SK-N-SH treated with all-trans-retinoic acid at 6 μM for 48 hours (cell line): ENCODE data around the gene VPS9D1.
A peak's percentile ranks its signal among the peaks of the same experiment; 100 is the strongest.

Experiments used
- ATAC-seq: fragments of 200-7000 bp; cut with Tn5 transposase; 3 replicates; pipeline ENCODE4 v1.9.1; 2020; ENCODE audit warnings: mild to moderate bottlenecking, moderate library complexity
- ARNTL ChIP-seq: fragments of 450-650 bp; formaldehyde crosslinking; IDR thresholded peaks from 2 replicates; pipeline ENCODE4 v1.5.0; 2020; ENCODE audit warnings: low read depth, mild to moderate bottlenecking, moderate library complexity, borderline replicate concordance
- CREB5 ChIP-seq: fragments of 250-450 bp; sonication (Bioruptor Pico); IDR thresholded peaks from 2 replicates; pipeline ENCODE4 v1.5.1; 2020; ENCODE audit warnings: low read depth, mild to moderate bottlenecking, moderate library complexity
- CSDC2 ChIP-seq: fragments of 250-450 bp; sonication (Bioruptor Pico); IDR thresholded peaks from 2 replicates; pipeline ENCODE4 v1.5.0; 2020; ENCODE audit warnings: mild to moderate bottlenecking, moderate library complexity
- CSRNP3 ChIP-seq: fragments of 250-450 bp; sonication (Bioruptor Pico); IDR thresholded peaks from 2 replicates; pipeline ENCODE4 v1.5.1; 2021; ENCODE audit warnings: mild to moderate bottlenecking, moderate library complexity
- ESRRG ChIP-seq: fragments of 250-450 bp; sonication (Bioruptor Pico); IDR thresholded peaks from 2 replicates; pipeline ENCODE4 v1.6.1; 2021; ENCODE audit warnings: mild to moderate bottlenecking
- GLIS3 ChIP-seq: fragments of 250-450 bp; sonication (Bioruptor Pico); IDR thresholded peaks from 2 replicates; pipeline ENCODE4 v1.5.0; 2020; ENCODE audit warnings: mild to moderate bottlenecking, moderate library complexity
- ISL1 ChIP-seq: fragments of 250-450 bp; sonication (Bioruptor Pico); IDR thresholded peaks from 2 replicates; pipeline ENCODE4 v2.1.2; 2022; ENCODE audit warnings: mild to moderate bottlenecking, moderate library complexity
- OSR1 ChIP-seq: fragments of 250-450 bp; sonication (Bioruptor Pico); IDR thresholded peaks from 2 replicates; pipeline ENCODE4 v1.8.0; 2022; ENCODE audit warnings: moderate library complexity, mild to moderate bottlenecking, inconsistent platforms
- PATZ1 ChIP-seq: fragments of 250-450 bp; sonication (Bioruptor Pico); IDR thresholded peaks from 2 replicates; pipeline ENCODE4 v1.8.0; 2020; ENCODE audit warnings: mild to moderate bottlenecking, moderate library complexity, borderline replicate concordance
- POU6F1 ChIP-seq: fragments of 250-450 bp; sonication (Bioruptor Pico); IDR thresholded peaks from 2 replicates; pipeline ENCODE4 v1.8.0; 2021; ENCODE audit warnings: low read depth, mild to moderate bottlenecking, moderate library complexity, borderline replicate concordance
- PPARA ChIP-seq: fragments of 250-450 bp; sonication (Bioruptor Pico); IDR thresholded peaks from 2 replicates; pipeline ENCODE4 v1.5.0; 2020; ENCODE audit warnings: mild to moderate bottlenecking, borderline replicate concordance
- RARB ChIP-seq: fragments of 250-450 bp; sonication (Bioruptor Pico); IDR thresholded peaks from 2 replicates; pipeline ENCODE4 v1.8.0; 2021; ENCODE audit warnings: mild to moderate bottlenecking, moderate library complexity
- TCF4 ChIP-seq: fragments of 250-450 bp; sonication (Bioruptor Pico); IDR thresholded peaks from 2 replicates; pipeline ENCODE4 v1.8.0; 2021; ENCODE audit warnings: mild to moderate bottlenecking, moderate library complexity, borderline replicate concordance
- TSHZ2 ChIP-seq: fragments of 250-450 bp; sonication (Bioruptor Pico); IDR thresholded peaks from 2 replicates; pipeline ENCODE4 v1.5.0; 2020; ENCODE audit warnings: mild to moderate bottlenecking, moderate library complexity
- ZC3H10 ChIP-seq: fragments of 250-450 bp; sonication (Bioruptor Pico); IDR thresholded peaks from 2 replicates; pipeline ENCODE4 v1.5.1; 2021; ENCODE audit warnings: mild to moderate bottlenecking, moderate library complexity
- ZFP3 ChIP-seq: fragments of 250-450 bp; sonication (Bioruptor Pico); IDR thresholded peaks from 2 replicates; pipeline ENCODE4 v1.5.0; 2020; ENCODE audit warnings: mild to moderate bottlenecking, moderate library complexity
- ZFP30 ChIP-seq: fragments of 450-650 bp; formaldehyde crosslinking; IDR thresholded peaks from 2 replicates; pipeline ENCODE4 v1.5.0; 2022; ENCODE audit warnings: mild to moderate bottlenecking, moderate library complexity
- ZNF565 ChIP-seq: fragments of 450-650 bp; formaldehyde crosslinking; conservative IDR thresholded peaks from 2 replicates; pipeline ENCODE4 v1.5.0; 2020; ENCODE audit warnings: low read depth, mild to moderate bottlenecking, moderate library complexity
- ZNF8 ChIP-seq: fragments of 450-650 bp; formaldehyde crosslinking; IDR thresholded peaks from 2 replicates; pipeline ENCODE4 v1.5.0; 2020; ENCODE audit warnings: mild to moderate bottlenecking, moderate library complexity

VPS9D1 gene

GRCh38 chr16:89711601-89712273 is 9.0 kb downstream of the VPS9D1 start:
- TF ChIP-seq PATZ1 (CRISPR knock-in tag) (0 out of 2 replicates have a peak, but pooled peaks have one; percentile 17), RARB (no peak)
- peak; percentile 83 for ATAC-seq

GRCh38 chr16:89710709-89711564 is 9.8 kb downstream of the VPS9D1 start:
- TF ChIP-seq ESRRG (CRISPR knock-in tag) = no peak
- peak; percentile 3 for ATAC-seq

GRCh38 chr16:89709716-89710432 is 10.8 kb downstream of the VPS9D1 start:
- TF ChIP-seq CSDC2 (CRISPR knock-in tag) = no peak
- no peak for TF ChIP-seq ZNF565 (CRISPR knock-in tag)
- TF ChIP-seq OSR1 = no peak
- TF ChIP-seq PATZ1 (CRISPR knock-in tag) = no peak
- TF ChIP-seq PPARA (CRISPR knock-in tag) = no peak
- no peak for TF ChIP-seq POU6F1
- TF ChIP-seq ZFP30 (CRISPR knock-in tag) = no peak
- TF ChIP-seq ARNTL (CRISPR knock-in tag) = no peak
- no peak for TF ChIP-seq TSHZ2 (CRISPR knock-in tag)
- ATAC-seq = no peak

- no peak for TF ChIP-seq ZC3H10 (CRISPR knock-in tag)
- no peak for TF ChIP-seq CREB5 (CRISPR knock-in tag)
- no peak for TF ChIP-seq ISL1 (CRISPR knock-in tag)
- TF ChIP-seq CSRNP3 (CRISPR knock-in tag) = no peak
- TF ChIP-seq ZFP3 (CRISPR knock-in tag) = no peak
- TF ChIP-seq TCF4 = no peak
- TF ChIP-seq CSDC2 (CRISPR knock-in tag) = no peak
- TF ChIP-seq PPARA (CRISPR knock-in tag) = no peak
- no peak for TF ChIP-seq OSR1
- TF ChIP-seq PATZ1 (CRISPR knock-in tag) = no peak
- TF ChIP-seq ZNF8 (CRISPR knock-in tag) = no peak
- TF ChIP-seq ZFP30 (CRISPR knock-in tag) = no peak
- TF ChIP-seq GLIS3 (CRISPR knock-in tag) = no peak
- no peak for ATAC-seq
These were observed 11.5 kb downstream of the VPS9D1 start for GRCh38 chr16:89709166-89709565.
